Stimulated activated CD4-positive, alpha-beta T cell treated with anti-CD3 and anti-CD28 coated beads, Interleukin-4, amount 100 ng/mL, for 1 hour (primary cell): ENCODE data around the gene LDB2.
"Not testable (repeated sequence)": the region's sequence is repeated elsewhere in the genome, so short reads cannot be mapped to it uniquely, and the experiment has no call there.

Experiments used
- DNase-seq: peaks from one replicate; pipeline ENCODE4 v3.0.0-alpha.2; 2020

LDB2 gene

DNA sequence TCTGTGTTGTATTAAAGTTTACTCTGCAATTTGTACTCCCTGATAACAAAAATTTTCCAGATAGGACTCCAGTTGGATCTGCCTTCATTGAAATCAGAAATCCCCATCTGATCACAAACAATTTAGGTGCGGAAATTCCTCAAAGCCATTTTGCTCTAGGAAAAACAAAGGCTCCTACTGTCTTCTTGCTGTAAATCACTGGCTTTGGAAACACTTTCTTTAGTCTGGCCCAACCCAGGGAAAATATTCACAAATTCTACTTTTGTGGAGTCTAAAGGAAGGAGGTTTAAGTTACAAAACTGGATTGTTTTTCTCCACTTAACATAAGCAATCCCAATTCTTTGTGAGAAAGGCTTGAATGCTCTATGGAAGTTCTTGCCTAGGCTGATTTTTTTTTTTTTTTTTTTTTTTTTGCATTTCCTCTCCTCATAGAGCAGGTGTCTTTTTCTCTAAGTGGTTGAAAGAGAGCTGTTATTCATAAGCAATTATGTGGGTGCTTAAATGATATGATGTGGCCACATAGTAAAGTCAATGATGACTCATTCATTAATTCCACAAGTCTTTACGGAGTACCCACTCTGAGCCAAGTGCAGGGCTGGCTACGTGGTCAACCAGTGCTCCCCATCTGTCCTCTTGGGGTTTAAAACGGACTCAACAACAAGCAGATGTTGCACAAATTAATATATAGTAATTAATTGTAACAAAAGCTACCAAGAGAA, 261.4 kb downstream of the LDB2 start:
- no peak for DNase-seq

DNA sequence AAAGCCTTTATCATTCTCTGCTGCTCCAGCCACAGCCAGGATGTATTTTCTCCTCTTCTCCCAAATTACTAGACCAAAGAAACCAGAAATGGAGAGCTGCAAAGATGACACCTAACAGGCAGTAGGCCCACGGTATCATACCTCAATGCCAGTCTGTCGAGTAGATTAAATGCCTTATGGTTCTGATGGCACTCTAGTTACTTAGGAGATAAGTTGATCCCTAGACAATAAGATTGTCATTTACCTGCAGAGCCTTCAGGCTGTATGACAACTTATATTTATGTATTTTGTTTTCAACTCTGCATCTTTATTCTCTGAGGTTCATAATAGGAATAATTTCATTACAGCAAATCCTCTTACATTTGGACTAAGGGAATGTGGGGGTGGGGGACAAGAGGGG, 262.1 kb downstream of the LDB2 start:
- no peak for DNase-seq

DNA sequence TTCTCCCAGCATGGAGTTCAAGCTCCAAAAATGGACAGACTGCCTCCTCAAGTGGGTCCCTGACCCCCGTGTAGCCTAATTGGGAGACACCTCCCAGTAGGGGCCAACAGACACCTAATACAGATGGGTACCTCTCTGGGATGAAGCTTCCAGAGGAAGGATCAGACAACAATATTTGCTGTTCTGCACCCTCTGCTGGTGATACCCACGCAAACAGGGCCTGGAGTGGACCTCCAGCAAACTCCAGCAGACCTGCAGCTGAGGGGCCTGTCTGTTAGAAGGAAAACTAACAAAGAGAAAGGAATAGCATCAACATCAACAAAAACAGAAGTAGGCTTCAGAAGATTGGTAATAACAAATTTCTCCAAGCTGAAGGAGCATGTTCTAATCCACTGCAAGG, 269.2 kb downstream of the LDB2 start:
- not testable (repeated sequence) for DNase-seq

DNA sequence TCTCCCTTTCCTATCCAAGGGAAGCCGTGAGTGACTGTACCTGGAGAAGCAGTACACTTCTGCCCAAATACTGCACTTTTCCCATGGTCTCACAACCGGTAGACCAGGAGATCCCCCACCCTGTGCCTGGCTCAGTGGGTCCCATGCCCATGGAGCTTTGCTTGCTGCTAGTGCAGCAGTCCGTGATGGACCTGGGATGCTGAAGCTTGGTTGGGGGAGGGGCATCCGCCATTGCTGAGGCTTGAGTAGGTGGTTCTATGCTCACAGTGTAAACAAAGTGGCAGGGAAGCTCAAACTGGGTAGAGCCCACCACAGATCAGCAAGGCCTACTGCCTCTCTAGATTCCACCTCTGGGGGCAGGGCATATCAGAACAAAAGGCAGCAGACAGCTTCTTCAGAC, 269.6 kb downstream of the LDB2 start:
- DNase-seq = not testable (repeated sequence)

DNA sequence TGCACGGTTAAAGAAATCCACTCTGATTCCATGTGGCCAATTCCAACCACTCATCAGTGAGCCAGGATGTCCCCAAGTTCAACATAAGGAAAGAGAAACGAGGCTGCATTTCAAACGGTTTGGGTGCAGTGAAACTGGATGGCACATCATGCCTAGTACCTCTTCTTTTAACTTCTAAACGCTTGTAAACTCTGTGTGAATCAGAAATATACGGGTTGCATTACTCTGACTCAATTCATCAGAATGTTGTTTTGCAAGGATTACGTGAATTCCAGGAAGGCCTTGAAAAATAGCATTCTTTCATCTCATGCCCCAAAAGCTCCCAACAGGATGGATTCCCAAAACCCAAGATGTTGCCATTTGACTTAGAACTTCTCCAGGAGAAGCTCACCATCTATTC, 270.4 kb downstream of the LDB2 start:
- no peak for DNase-seq

DNA sequence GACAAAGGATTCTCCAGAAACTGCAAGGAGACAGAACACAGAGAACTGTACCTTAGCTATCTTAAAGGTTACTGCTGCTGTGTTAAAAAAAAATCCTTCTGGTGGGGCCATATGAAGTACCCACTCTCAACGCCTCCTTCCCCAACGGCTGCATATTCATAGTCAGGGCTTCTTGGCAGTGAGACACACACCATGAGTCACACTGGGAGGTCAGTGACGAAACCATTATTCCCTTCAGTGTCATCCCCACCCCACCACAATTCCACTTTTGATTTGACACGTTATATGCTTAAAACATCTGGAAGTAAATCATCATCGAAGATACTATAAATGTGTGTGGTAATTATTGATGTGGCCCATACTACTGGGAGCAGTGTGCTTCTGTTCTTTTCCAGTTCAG, 271.5 kb downstream of the LDB2 start:
- DNase-seq = no peak

DNA sequence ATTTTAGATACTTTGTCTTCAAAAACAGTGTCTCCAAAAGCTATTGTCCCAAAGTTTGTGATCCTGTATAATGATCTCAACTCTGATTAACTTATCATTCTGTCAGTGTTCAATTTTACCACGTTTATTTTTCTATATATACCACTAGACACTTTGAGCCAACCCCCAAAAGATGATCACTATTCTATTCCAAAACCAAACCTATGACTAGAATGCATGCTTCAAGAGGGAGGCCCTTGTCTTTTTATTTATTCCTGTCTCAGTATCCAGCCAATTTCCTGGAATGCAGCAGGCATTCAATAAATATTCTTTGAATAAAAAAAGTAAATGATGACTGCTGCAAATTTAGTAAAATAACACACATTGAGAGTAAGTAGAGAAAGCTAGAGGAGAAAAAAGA, 275.6 kb downstream of the LDB2 start:
- no peak for DNase-seq

DNA sequence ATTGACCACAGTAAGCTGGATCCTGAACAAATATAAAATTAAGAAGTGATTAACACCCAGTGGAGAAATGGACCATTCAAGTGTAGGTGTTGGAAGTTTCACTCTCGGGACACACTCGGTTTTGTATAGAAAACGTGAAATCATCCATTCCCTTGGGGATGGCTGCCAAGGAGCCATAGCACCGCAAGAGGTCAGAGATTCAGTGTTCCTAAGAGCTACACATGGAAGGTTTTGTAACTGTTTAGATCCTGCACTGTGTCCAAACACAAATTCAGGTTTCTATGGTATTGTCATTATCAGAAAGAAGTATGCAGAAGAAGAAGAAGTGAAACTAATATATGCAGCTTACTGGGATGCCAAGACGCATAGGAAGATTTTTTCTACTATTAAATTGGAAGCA, 281.0 kb downstream of the LDB2 start:
- DNase-seq = no peak

DNA sequence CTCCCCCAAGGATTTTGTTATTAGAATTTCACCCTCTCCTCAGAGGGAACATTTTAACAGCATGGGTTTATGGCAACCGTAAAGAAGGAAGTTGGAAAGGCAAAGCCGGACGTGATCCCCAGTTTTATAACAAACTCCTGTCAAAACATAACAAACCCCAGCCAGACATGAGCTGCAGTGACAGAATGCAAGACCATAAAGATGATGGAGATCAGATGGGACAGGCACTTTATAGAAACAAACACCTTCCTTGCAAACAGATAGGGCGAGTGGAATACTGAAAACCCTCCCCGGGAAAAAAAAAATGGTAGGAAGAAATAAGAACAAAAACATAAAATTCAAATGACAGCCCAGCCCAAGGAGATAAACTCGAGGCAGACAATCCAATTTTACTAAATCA, 281.4 kb downstream of the LDB2 start:
- DNase-seq = no peak

DNA sequence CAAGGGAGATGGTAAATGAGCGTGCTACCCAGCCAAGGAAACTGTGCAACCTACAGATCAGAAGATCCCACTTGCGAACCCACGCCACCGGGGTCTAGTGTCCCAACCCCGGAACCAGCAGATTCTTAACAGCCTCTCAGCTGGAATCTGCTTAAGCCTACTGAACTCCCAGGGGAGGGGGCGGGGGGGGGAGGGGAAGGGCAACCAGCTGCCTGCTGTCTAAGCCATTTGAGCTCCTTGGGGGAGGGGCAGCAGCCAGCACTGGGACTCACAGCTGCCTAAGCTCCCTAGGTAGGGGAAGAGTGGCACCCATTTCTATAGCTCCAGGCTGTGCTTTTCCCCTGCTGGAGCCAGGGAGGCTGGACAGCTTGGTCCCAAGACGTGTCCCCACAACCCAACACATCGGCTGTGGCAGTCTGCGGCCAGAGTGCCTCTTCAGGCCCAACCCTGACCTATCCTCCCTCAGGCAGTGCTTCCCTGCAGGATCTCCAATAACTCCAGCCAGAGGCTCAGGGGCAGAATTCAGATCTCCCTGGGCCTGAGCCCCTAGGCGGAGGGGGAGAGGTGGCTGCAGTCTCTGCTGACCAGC, 289.2 kb downstream of the LDB2 start:
- DNase-seq = no peak

DNA sequence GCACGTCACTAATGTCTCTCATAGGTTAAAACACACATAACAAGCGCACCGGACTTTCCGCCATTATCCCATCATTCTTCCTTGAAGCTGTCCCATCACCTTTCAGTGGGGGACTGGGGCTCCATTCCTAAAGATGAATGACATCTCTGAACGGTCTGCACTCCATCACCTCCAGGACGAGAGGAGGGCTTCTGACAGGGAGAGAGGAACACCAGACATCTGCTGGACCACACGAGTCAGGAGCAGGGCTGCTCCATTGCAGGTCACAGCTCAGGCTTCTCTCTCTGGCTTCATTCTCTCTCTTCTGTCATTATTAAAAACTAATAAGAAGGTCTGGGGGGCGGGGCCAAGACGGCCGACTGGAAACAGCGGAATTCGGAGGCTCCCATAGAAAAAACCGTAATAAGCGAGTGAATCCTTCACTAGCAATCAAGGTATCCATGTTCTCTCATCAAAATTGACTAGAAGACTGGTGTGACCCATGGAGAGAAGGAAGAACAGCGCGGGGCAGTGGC, 289.8 kb downstream of the LDB2 start:
- DNase-seq = no peak

DNA sequence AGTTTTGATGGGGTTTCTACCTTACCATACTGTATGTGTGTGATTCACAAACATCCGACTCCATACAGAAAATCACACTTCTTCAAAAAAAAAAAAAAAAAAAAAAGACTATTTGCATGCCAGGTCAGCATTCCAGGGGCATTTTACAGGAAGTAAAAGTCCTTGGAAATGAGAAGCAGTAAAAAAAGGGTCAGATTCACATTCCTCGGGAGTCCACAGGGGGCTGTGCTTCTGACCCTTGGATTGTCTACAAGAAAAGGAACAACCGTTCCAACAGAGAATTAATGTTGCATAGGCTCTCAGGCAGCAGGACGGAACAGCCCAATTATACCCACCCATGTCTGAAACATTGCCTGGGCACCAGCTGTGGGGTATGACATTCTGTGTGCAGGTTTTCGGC, 290.3 kb downstream of the LDB2 start:
- DNase-seq = no peak

DNA sequence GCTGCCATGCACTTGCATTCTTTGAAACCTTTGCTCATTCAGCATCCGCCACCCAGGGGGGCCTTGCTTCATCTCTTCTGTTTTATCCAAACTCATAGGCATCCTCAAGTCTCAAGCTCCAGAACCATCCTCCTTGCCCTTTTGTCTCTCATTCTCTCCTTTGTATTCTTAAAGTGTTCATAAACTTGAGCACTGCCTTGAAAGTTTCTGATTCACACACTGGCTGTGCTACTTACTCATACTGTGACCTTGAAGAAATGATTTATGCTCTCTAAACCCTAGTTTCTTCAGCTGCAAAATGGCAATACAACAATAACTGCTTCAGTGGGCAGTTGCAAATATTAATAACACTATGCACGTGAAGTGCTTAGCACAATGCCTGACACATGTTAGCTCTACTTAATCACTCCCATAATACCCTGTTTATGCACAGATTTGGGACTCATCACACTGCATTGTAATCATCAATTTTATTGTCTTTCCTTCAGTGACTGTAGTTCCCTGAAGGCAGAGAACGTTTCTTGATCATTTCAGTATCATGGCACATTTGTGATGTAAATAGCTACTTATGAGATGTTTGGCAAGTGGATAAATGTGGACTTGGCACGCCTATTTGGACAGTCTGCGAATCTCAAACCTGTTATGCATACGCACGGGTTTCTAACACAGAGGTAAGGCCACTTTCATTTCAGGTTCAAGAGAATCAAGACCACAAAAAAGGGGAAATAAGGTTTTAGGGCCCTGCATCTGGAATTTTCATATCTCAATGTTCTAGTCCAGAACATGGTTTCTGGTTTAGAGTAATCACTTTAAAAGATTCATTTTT, 291.0 kb downstream of the LDB2 start:
- no peak for DNase-seq

DNA sequence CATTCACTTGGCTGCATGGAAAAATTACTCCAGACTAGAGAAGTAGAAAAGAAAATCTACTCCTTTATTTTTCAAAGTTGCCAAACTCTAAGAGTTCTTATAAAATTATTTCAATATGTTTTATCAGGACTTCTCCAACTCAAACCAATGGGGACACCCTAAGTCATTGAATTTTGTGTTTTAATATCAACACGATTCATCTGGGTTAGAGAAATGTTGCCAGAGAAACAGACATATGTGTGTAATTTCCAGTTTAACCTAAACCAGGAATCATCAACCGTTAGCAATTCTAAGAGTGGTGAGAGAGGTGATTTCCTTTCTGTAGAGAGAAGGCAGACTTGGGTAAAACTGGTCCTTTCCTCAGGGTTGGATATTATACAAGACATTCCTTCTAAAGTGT, 291.8 kb downstream of the LDB2 start:
- no peak for DNase-seq

DNA sequence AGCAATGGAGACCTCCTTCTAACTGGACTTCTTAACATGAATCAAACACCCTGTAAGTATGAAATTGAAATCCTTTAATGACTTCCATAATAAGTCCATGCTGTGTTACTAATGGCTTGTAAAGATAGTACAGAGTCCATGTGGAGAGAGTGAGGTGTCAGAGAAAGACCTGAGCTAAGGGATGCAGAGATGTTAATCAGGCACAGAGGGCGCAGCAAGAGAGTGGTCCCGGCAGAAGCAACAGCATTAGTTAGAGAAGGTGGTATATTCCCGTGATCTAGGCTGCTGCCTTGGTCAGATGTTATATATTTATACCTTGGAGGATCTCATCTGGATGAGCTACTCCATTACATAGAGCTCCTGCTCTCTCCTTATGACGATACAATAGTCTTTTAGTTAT, 295.3 kb downstream of the LDB2 start:
- no peak for DNase-seq

DNA sequence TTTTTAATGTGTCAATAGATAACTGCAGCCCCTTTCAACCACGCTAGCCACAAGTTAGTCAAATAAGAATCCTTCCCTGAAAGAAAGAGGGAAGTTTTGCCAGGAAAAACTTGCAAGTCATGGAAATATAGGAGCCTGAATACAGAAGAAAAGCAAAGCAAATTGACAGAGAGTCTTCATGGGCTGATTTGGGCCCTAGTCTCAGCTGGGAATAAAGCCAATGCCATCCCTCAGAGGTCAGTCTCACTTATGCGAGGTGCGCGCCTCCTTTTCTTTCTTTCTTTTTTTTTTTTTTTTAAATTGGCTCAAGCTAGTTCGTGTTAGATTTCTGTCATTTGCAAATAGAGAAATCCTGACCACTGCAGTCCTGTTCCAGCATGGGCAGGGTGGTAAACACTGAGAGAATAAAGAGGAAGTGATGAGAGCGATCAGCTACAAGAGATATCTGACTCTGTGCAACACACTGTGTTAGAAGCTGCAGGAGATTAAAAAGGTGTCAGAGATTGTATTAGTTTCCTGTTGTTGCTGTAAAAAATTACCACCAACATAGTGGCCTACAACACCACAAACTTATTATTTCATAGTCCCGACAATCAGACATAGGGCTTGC, 299.7 kb downstream of the LDB2 start:
- DNase-seq = no peak

DNA sequence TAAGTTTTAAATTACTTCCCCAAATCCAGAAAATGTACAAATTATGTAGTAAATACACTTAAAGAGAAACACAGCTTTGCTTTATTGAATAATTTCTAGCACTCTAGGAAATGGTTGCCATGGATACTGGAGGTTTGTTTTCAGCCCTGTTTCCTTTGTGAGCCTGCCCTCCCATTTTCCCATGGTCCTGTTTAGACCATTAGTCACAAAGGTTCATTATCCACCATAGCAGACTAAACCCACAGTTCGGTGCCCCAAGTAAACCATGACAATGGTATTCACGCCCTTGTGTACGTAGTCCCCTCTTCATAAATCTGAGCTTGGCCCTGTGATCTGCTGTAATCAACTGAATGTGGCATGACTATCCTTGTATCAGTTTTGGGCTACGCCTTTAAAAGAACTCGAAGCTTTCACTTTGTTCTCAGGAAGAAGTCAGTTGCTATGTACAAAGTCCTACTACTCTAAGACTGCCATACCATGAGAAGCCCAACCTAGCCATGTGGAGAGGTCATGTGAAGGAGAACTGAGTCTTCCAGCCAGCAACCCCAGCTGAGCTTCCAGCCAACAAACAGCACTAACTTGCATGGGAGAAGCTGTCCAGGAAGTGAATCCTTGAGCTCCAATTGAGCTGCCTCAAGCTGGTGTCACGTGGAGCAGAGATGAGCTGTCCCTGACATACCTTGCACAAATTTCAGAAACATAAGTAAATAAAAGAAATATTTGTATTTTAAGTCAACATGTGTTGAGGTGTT, 300.4 kb downstream of the LDB2 start:
- no peak for DNase-seq

DNA sequence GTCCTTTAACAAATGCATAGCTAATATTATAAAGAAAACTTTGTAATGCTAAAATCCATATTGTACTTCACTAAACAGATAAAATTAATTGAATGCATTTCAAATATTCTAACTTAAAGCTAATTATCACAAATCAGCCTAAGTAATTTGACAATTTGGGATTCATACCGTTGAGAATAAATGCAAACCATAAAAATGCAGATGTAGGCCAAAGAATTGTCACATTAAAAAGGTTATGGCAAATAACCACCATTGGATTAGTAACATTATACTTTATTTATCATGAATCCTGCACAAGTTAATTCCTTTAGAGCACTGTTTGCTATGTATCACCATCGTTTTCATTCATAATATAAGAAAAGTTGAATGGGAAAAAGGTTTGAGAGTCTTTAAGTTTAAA, 301.0 kb downstream of the LDB2 start:
- no peak for DNase-seq

DNA sequence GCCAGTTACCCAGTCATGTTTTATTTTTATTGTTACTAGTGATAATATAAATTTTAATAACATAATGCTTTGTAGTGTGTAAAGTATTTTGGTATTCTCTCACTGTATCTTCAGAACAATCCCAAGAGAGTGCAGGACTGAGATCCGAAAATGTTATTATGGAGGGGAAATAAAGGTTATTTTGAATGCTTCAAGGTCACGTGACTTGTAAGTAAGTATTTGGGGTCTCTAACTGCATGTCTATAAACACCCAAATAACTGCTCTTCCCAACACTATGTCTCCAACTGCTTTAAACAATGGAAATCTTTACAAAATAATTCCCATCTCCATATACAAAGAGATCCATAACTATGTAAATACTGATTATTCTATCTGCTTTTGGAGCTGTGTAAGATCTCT, 302.2 kb downstream of the LDB2 start:
- DNase-seq = no peak

DNA sequence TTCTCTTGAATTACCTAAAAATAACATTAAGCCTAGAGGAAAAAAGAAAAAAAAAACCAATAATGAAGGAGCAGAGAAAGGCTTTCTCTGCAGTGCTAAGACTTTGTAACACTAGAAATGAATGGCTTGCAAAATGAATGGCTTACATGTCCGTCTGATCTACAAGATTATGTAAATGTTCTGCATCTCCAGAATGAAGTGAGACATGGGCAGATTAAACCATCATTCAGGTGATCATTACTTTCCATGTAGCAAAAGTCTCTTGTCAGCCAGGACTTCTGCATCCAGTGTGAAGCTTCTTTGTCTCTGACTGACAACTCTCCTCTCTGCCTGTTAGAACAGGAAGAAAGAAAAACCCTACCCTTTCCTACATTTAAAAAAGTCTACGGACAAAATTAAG, 304.3 kb downstream of the LDB2 start:
- DNase-seq = no peak

DNA sequence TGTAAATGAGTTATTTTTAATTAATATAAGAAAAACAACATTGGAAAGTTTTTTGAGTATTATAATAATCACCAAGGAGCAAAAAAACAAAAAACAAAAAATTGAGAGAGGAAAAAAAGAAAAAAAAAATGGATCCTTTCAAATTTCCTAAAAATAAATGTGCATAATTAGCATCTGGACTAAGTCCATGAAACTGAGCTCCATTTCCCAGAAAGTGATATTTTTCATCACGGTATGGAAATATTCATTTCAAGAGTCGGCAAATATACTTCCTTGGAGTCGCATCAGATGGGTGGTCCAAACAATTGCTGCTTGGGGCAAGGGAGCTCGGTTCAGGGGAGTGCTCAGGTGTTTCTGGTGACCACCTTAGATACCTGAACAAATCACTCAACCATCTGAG, 305.1 kb downstream of the LDB2 start:
- DNase-seq = no peak

DNA sequence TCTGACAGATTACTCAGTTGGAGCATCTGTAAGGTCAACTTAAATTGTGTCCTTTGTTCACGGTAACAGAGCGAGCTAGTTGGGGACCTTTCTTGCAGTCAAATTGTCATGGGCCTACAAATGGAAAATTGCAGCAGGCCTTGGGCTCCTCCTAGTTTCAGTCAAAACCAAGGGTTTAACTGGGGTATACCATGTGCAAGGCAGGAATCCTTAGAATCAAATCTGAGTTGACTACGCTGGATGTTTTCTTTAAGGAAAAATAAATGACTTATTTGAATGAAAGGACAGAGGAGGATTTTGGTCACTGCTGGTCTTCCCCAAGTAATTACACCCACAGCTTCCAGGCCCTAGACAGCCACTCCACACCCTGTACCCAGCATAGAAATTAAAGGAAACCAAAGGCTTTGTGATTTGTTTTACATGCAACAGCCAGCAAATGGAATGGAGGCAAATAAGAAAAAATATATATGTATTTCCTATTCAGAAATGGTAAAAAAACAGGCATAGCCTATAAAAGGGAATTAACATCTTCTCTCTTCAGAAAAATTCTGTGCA, 307.1 kb downstream of the LDB2 start:
- no peak for DNase-seq

DNA sequence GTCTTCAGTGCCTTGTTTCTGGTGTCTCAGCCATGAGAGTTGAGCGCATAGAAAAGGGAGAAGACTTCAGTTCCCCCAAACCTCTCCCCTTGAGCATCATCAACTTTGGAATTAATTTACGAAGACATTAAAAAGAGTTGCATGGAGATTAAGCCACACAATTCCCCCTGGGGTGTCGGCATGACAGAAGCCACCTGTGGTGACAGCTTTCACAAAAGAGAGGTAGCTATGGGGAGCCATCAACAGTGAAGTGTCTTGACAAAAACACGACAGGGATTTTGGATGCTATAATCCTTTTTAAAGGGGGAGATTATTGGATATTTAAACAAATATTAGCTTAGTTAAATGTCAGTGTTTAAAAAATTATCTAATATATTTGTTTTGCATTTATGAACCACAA, 307.6 kb downstream of the LDB2 start:
- DNase-seq = no peak
